Smooth muscle cell (in vitro differentiated cells): Measurements from ENCODE around the gene ASPSCR1. TPM values are rescaled to one million over a fixed set of nuclear protein-coding genes. Genes with fewer than 3 reads are reported as not detected.
A peak's percentile ranks its signal among the peaks of the same experiment; 100 is the strongest.

Experiments
- DNase-seq: peaks from one replicate; lab custom pipeline; 2025; ENCODE audit not compliant: unreplicated experiment; lab: John Stamatoyannopoulos, UW
- H2AFZ ChIP-seq: fragments of 200-600 bp; sonication (generic); 2 replicates; pipeline ENCODE4 v1.6.0; 2016; ENCODE audit warnings: antibody characterized with exemption, low read depth, mild to moderate bottlenecking
- H3F3A ChIP-seq: fragments of 200-600 bp; sonication (generic); 2 replicates; pipeline ENCODE4 v1.6.0; 2017; ENCODE audit warnings: antibody characterized with exemption, low read depth
- H3K27ac ChIP-seq: fragments of 200-600 bp; sonication (generic); 2 replicates; pipeline ENCODE4 v1.5.1; 2016; ENCODE audit warnings: low read depth, mild to moderate bottlenecking
- H3K27me3 ChIP-seq: fragments of 200-600 bp; sonication (generic); 2 replicates; pipeline ENCODE4 v1.6.1; 2016; ENCODE audit warnings: low read depth, mild to moderate bottlenecking
- H3K36me3 ChIP-seq: fragments of 200-600 bp; sonication (generic); 2 replicates; pipeline ENCODE4 v1.5.1; 2016; ENCODE audit warnings: low read depth
- H3K4me1 ChIP-seq: fragments of 200-600 bp; sonication (generic); 2 replicates; pipeline ENCODE4 v1.5.1; 2016; ENCODE audit warnings: low read depth
- H3K4me2 ChIP-seq: fragments of 200-600 bp; sonication (generic); 2 replicates; pipeline ENCODE4 v1.6.0; 2016; ENCODE audit warnings: mild to moderate bottlenecking
- H3K4me3 ChIP-seq: fragments of 200-600 bp; sonication (generic); 2 replicates; pipeline ENCODE4 v1.5.1; 2016; ENCODE audit warnings: mild to moderate bottlenecking
- H3K79me2 ChIP-seq: fragments of 200-600 bp; sonication (generic); 2 replicates; pipeline ENCODE4 v1.6.0; 2016; ENCODE audit warnings: low read depth, mild to moderate bottlenecking
- H3K9ac ChIP-seq: fragments of 200-600 bp; sonication (generic); 2 replicates; pipeline ENCODE4 v1.6.0; 2016; ENCODE audit warnings: low read depth
- H3K9me3 ChIP-seq: fragments of 200-600 bp; sonication (generic); replicated peaks from 2 replicates; pipeline ENCODE4 v1.5.1; 2016; ENCODE audit warnings: low read depth
- H4K20me1 ChIP-seq: fragments of 200-600 bp; sonication (generic); 2 replicates; pipeline ENCODE4 v1.6.0; 2016; ENCODE audit warnings: low read depth
- CTCF ChIP-seq: fragments of 200-600 bp; sonication (generic); IDR thresholded peaks from 2 replicates; pipeline ENCODE4 v1.5.1; 2017; ENCODE audit warnings: borderline replicate concordance, mild to moderate bottlenecking, antibody characterized with exemption; ENCODE audit not compliant: insufficient read depth, poor library complexity, severe bottlenecking
- WGBS: methylation state at CpG from one replicate; pipeline ENCODE4 v1.1.7; 2016; ENCODE audit warnings: low lambda C conversion rate; 5-methylcytosine and 5-hydroxymethylcytosine counted together
- polyA plus RNA-seq: library from polyadenylated mRNA; unstranded; fragments of >200 nt; fragmentation: Nextera tagmentation; extraction: Ambion mirVana; gene quantifications from 2 replicates; pipeline ENCODE4 v1.2.1, GENCODE V29; 2016
- total RNA-seq: library from RNA; depleted of rRNA; stranded (reverse); fragments of >200 nt; gene quantifications from 2 replicates; pipeline ENCODE4 v1.2.3, GENCODE V29; 2014

Gene ASPSCR1
- total and polyA plus RNA-seq, 2 experiments from 2014 or later = 28.4 to 44.0 TPM

- Histone ChIP-seq H3K36me3 (no peaks in the 10 kb centered on the region), H3K27ac (no peak overlapping the region), H3K79me2 (no peaks in the 10 kb centered on the region), H2AFZ (no peak overlapping the region), H3K4me1 (peaks cover 16% of the 10 kb centered on the region), H3K4me2 (peak overlapping the region; percentile 26), H3K27me3 (peaks cover 1% of the 10 kb centered on the region), H4K20me1 (no peaks in the 10 kb centered on the region), H3K9ac (no peak overlapping the region), H3K4me3 (no peak overlapping the region), H3K9me3 (no peaks in the 10 kb centered on the region), H3F3A (peaks cover 11% of the 10 kb centered on the region)
- WGBS = 81% methylated on average over 5 of the region's 5 CpGs
- TF ChIP-seq CTCF = no peak
- no peak for DNase-seq
These were observed 10.2 kb upstream of the ASPSCR1 start for GRCh38 chr17:81967244-81967532.

GRCh38 chr17:81967533-81968395 is 9.7 kb upstream of the ASPSCR1 start:
- Histone ChIP-seq H2AFZ (peak overlapping the region; percentile 5), H3K4me3 (no peak overlapping the region), H4K20me1 (no peaks in the 10 kb centered on the region), H3K36me3 (no peaks in the 10 kb centered on the region), H3K9me3 (no peaks in the 10 kb centered on the region), H3K27ac (no peak overlapping the region), H3K79me2 (no peaks in the 10 kb centered on the region), H3K9ac (no peak overlapping the region), H3F3A (peaks cover 11% of the 10 kb centered on the region), H3K27me3 (no peaks in the 10 kb centered on the region), H3K4me1 (peaks cover 16% of the 10 kb centered on the region), H3K4me2 (peak overlapping the region; percentile 26)
- TF ChIP-seq CTCF = no peak
- DNase-seq = peak; percentile 18
- WGBS = 34% methylated on average over 25 of the region's 36 CpGs

- Histone ChIP-seq H4K20me1 (no peaks in the 10 kb centered on the region), H3K9me3 (no peaks in the 10 kb centered on the region), H3K4me1 (peaks cover 16% of the 10 kb centered on the region), H3F3A (peaks cover 11% of the 10 kb centered on the region), H3K4me2 (peak overlapping the region; percentile 26), H3K27me3 (no peaks in the 10 kb centered on the region), H2AFZ (peak overlapping the region; percentile 5), H3K4me3 (no peak overlapping the region), H3K79me2 (no peaks in the 10 kb centered on the region), H3K9ac (no peak overlapping the region), H3K36me3 (no peaks in the 10 kb centered on the region), H3K27ac (no peak overlapping the region)
- TF ChIP-seq CTCF = no peak
- WGBS = 75% methylated on average over 7 of the region's 7 CpGs
- no peak for DNase-seq
These were observed 9.1 kb upstream of the ASPSCR1 start for GRCh38 chr17:81968396-81968745.
